NB4 (cell line): ENCODE data around the gene LMAN2.
"Not testable (repeated sequence)": the region's sequence is repeated elsewhere in the genome, so short reads cannot be mapped to it uniquely, and the experiment has no call there.

Source experiments
- CTCF ChIP-seq: IDR thresholded peaks from one replicate; pipeline ENCODE4 v1.5.1; 2012; ENCODE audit warnings: low read depth, low read length
- MAX ChIP-seq: IDR thresholded peaks from 2 replicates; pipeline ENCODE4 v1.6.1; 2011; ENCODE audit warnings: low read depth, low read length
- POLR2A ChIP-seq: IDR thresholded peaks from 2 replicates; pipeline ENCODE4 v1.6.1; 2011; ENCODE audit warnings: mild to moderate bottlenecking; ENCODE audit not compliant: insufficient read length; ENCODE audit errors: extremely low read depth

- not testable (repeated sequence) for TF ChIP-seq POLR2A, CTCF, MAX
Observed at GRCh38 chr5:177360740-177361139, 9.3 kb upstream of the LMAN2 start.
